ENCODE data around the gene NRN1L. TPM values are rescaled to one million over a fixed set of nuclear protein-coding genes. Genes with fewer than 3 reads are reported as not detected.
"Not testable (repeated sequence)": the region's sequence is repeated elsewhere in the genome, so short reads cannot be mapped to it uniquely, and the experiment has no call there.

Gene NRN1L
- total RNA-seq, 1 donor from 2014 or later, result not detected

GRCh38 chr16:67907397-67908180, 22.9 kb downstream of the NRN1L start:
- no peak for ATAC-seq (ENCODE audit: poor library complexity)
- DNase-seq, result no peak
- intact Hi-C loops (cut with DNase I), result no loop called here

GRCh38 chr16:67909056-67909742, 24.5 kb downstream of the NRN1L start:
- no peak for ATAC-seq (ENCODE audit: poor library complexity)
- DNase-seq, result no peak
- intact Hi-C loops (cut with DNase I), result no loop called here

DNA sequence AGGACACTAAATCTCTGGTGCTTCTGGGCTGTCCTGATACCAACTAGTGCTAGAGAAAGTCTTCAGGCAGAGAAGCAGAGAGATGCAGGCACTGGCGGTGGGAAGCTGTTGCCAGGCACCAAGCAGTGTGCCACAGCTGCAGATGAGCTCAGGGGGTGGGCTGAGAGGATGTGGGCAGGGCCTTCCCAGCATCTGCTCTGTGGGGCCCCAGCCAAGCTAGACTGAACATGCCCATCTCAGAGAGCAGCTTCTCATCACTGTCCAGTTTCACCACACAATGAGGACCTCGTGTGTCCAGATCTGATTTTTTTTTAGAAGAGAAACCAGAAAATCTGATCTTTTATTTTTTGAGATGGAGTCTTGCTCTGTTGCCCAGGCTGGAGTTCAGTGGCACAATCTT, 25.5 kb downstream of the NRN1L start:
- ATAC-seq (ENCODE audit: poor library complexity) (no peak), DNase-seq (no peak)
- intact Hi-C loops (cut with DNase I), result no loop called here

- DNase-seq (no peak), ATAC-seq (ENCODE audit: poor library complexity) (no peak)
- intact Hi-C loops (cut with DNase I), result no loop called here
Measured at GRCh38 chr16:67914758-67915495, 30.2 kb downstream of the NRN1L start.

GRCh38 chr16:67915496-67915769, 30.7 kb downstream of the NRN1L start:
- ATAC-seq (ENCODE audit: poor library complexity); intact Hi-C loops (cut with DNase I); DNase-seq: not testable (repeated sequence)

DNA sequence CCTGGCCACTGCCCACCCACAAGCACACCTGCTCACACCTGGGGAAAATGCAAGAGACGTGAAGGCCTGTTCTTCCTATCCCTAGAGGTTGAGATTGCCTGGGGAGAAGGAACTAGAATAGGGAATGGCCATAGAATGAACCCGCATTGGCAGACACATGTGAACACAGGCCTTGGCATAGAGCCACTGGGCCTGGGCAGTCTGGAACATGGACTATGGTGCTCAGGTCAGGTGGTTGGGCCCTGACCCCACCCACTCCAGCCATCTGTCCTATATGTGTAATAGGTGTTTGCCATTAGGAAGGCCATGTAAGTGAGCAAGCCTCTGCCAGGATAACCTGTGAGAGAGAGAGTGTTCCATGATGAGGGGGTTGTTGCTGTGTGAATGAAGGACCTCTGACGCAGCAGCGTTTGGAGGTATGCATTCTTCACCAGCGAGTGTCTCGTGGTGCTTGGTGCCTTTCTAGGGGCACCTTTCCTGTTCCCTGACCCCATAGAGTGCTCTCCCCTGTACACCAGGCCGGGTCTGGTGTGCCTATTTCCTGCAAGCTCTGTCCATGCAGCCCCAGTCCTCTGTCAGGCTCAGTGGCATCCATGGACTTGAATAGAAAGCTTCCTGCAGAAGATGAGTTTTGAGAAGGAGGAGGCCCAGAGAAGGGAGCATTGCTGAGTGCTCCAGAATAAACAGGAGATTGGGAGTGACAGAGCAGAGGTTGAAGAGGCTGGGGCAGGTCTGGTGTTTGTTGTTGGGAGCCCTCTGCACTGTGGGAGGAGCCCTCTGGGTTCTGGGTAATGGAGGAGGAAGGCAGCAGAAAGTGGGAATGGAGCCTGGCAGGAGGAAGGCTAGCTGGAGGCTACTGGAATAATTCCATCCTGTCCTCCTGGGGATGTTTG, 31.4 kb downstream of the NRN1L start:
- intact Hi-C loops (cut with DNase I), result no loop called here
- ATAC-seq (ENCODE audit: poor library complexity) (peak; percentile 35), DNase-seq (no peak)

DNA sequence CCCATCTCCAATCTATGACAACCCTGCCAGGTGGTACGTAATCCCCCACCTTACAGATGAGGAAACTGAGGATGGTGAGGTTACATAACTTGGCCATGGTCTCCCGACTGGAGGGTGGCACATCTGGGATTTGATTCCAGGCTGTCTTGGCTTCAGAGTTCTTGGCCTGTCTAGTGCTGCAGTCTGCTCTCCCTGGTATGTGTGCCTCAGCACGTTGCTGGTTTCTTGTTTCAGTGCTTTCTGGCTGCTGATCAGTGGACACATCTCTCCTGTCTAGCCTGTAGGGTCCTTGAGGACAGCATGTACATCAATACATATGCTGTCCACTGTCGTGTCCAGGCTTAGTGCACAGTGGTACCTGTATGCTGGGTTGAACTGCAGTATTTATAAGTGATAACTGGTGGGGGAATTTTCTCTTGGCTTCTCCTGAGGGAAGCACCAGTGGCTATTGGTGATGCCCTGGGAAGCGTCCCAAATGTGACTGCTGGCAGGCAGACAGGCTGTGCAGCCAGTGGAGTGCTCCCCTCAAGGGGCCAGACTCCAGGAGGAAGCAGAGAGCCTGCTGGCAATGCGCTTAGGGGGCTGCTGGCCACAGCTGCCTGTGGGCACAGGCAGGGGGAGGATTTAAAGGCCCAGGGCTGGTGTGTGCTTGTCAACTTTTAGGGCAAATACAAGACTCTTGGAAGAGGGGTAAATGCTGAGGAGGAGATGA, 32.6 kb downstream of the NRN1L start:
- ATAC-seq (ENCODE audit: poor library complexity) (peak; percentile 86), DNase-seq (peak; percentile 72)
- intact Hi-C loops (cut with DNase I), result no loop called here

- ATAC-seq (ENCODE audit: poor library complexity), result peak; percentile 38
- intact Hi-C loops (cut with DNase I), result no loop called here
- DNase-seq, result no peak
Measured at GRCh38 chr16:67917852-67918236, 33.2 kb downstream of the NRN1L start.

DNA sequence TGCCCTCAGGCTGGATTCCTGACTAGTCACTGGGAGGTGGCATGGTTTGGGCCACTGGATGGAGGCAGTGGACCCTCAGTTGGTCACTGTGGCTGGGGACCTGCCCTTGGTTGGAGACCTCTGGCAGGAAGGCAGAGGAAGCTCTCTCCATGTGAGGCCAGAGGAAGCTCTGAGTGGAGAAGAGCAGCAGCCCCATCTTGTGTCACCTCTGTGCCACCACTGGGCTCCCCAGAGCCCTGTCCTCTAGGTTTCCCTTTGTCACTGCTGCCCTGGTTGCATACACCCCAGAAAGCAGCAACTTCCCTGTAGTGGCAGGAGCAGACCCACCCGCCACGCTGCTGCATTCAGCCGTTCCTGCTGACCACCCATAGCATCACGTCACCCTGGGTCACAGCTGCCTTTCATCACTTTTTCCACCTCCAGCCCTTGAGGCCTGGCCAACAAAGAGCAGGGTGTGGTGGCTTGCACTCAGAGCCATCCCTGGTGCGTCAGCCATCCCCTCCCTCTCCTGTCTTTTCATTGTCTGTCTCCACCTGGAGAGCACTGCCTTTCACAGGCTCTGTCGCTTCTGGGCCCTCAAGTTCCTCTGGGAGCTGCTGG, 35.0 kb downstream of the NRN1L start:
- no peak for DNase-seq
- ATAC-seq (ENCODE audit: poor library complexity), result no peak
- intact Hi-C loops (cut with DNase I), result no loop called here

DNA sequence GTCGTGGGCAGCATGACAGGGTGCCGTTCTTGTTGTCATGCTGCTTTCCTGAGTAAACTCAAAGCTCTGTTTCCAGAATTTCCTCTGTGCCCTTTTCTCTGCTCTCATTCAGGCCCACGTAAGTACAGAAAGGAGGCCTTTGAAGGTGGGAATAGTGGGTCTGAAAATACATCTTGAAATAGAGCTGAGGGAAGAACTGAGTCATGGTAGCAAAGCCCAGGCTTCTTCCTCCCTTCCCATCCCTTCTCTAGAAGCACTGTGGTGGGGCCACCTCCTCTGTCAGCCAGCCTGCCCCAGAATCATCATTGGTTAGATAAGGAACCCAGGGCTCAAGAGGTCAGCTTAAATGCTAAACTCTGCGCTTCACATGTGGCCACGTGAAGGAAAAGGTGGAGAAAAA, 37.5 kb downstream of the NRN1L start:
- intact Hi-C loops (cut with DNase I), result no loop called here
- DNase-seq (no peak), ATAC-seq (ENCODE audit: poor library complexity) (no peak)

DNA sequence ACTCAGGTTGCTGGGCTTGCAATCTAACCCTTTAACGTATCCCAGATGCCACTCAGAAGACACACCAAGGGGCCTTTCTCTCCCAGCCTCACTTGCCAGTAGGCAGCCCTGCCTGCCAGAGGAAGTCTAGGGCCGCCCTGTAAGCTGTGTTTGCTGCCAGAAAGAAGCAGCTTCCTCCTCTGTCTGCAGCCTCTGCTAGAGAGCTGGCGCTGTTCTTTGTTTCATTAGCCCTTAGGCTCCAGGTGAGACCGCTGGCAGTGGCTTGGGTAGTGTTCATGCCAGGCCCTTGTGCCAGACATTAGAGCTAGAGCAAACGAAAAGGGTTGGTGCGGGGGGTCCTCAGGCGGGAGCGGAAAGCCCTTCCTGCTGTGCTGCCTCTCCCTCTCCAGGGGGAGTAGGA, 38.1 kb downstream of the NRN1L start:
- DNase-seq, result no peak
- intact Hi-C loops (cut with DNase I), result no loop called here
- ATAC-seq (ENCODE audit: poor library complexity), result no peak

DNA sequence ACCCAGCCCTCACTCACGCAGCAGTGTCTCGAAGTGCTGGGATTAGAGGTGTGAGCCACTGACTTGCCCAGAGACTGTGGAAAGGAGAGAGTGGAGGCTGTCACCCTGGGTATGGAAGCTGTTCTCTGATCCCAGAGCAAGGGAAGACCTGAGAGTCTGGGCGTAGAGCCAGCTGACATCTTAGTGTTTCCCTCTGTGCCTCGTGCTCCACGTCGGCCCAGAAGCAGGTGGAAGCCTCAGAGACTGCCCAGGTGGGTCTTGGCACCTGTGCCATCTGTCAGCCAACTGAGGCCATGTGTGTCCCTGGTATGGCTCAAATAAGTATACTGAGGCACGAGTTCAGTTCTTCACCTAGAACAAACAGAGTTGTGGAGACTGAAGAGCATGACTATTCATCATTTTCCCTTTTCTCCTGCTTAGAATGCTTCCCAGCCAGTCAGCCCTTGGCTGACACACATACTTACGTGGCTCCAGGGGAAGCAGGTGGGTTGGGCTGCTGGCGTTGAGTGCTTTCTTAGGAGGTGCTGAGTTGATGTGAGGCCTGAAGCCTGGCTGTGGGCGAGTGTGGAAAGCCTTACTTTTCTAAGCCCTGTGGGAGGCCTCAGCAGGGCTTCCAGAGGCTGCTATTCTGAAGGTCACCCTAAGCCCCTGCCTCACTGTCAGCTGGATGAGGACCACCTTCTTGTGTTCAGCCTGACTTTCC, 38.9 kb downstream of the NRN1L start:
- no peak for DNase-seq
- peak; percentile 37 for ATAC-seq (ENCODE audit: poor library complexity)
- intact Hi-C loops (cut with DNase I), result no loop called here

GRCh38 chr16:67924140-67924906, 39.6 kb downstream of the NRN1L start:
- DNase-seq (no peak), ATAC-seq (ENCODE audit: poor library complexity) (no peak)
- intact Hi-C loops (cut with DNase I), result no loop called here

DNA sequence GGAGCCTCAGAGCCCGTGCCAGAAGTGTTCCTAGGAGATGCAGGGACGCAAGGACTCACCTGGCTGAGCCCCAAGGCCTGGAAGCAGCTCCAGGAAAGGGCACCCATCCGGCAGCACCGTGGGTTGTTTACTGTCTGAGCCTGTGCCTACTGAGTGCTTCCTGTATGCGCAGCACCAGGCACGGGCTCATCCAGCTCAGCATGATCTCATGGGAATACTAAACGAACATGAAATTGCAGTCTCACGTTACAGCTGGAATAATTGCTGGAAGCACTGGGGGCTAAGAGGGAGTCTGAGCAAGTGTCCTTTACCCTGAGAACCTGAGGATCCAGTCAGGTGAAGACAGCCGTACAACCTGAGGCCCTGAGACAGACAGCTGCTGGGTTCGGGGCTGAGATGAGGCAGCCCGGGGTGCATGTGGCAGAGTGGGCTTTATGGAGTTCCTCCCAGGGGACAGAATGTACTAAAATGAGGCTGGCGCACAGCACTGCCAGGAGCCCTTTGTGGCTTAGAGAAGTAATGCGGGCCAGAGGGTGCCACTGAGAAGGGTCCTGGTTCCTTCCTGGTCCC, 41.6 kb downstream of the NRN1L start:
- intact Hi-C loops (cut with DNase I), result loop anchor here (5.0 kb wide), 2 partner anchors 39 to 109 kb away; no protein-coding TSS in a partner anchor
- DNase-seq, result no peak
- ATAC-seq (ENCODE audit: poor library complexity), result no peak

DNA sequence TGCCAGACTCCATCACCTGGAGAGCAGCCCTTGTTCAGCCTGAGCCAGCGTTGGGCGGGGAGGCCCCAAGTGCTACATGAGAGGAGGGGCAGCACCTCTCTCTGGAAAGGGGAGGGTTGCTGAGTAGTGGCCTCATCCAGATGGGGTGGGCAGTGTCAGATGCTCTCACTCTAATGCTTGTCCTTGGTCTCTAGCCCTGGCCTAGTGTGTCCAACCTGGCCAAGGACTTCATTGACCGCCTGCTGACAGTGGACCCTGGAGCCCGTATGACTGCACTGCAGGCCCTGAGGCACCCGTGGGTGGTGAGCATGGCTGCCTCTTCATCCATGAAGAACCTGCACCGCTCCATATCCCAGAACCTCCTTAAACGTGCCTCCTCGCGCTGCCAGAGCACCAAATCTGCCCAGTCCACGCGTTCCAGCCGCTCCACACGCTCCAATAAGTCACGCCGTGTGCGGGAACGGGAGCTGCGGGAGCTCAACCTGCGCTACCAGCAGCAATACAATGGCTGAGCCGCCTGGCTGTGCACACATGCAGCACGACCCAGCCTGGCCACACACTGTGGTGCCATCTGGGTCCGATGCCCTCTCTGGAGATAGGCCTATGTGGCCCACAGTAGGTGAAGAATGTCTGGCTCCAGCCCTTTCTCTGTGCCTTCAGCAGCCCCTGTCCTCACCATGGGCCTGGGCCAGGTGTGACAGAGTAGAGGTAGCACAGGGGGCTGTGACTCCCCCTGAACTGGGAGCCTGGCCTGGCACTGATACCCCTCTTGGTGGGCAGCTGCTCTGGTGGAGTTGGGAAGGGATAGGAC, 42.7 kb downstream of the NRN1L start:
- intact Hi-C loops (cut with DNase I), result loop anchor here (5.0 kb wide), 2 partner anchors 40 to 110 kb away; no protein-coding TSS in a partner anchor
- no peak for ATAC-seq (ENCODE audit: poor library complexity)
- DNase-seq, result no peak

Measured in Right ventricle myocardium superior (tissue), 1 donor.